Neural cell (in vitro differentiated cells): ENCODE measurements around the gene TUBB4B. TPM values are rescaled to one million over a fixed set of nuclear protein-coding genes. Genes with fewer than 3 reads are reported as not detected.

ENCODE experiments used
- H2AFZ ChIP-seq: fragments of 200-600, 300-800 bp; sonication (generic), shearing (Covaris generic); 2 replicates; pipeline ENCODE4 v1.6.0; 2014; ENCODE audit warnings: low read depth, mild to moderate bottlenecking, antibody characterized with exemption, low read length, moderate library complexity
- H3F3A ChIP-seq: fragments of 200-600 bp; shearing (Covaris generic); 2 replicates; pipeline ENCODE4 v1.6.1; 2016; ENCODE audit warnings: mild to moderate bottlenecking, moderate library complexity, mixed read lengths, antibody characterized with exemption, low read length; ENCODE audit not compliant: insufficient read depth, poor library complexity, severe bottlenecking
- H3K27ac ChIP-seq: fragments of 200-600, 300-800 bp; sonication (generic), shearing (Covaris generic); 2 replicates; pipeline ENCODE4 v1.5.1; 2014; ENCODE audit warnings: mild to moderate bottlenecking, low read length, moderate library complexity
- H3K27me3 ChIP-seq: fragments of 300-800, 200-600 bp; sonication (generic), shearing (Covaris generic); 2 replicates; pipeline ENCODE4 v1.6.0; 2014; ENCODE audit warnings: mild to moderate bottlenecking, low read depth, low read length, moderate library complexity; ENCODE audit not compliant: insufficient read depth
- H3K36me3 ChIP-seq: fragments of 300-800, 200-600 bp; sonication (generic), shearing (Covaris generic); 2 replicates; pipeline ENCODE4 v1.5.1; 2014; ENCODE audit warnings: mild to moderate bottlenecking, antibody characterized with exemption, low read length, moderate library complexity; ENCODE audit not compliant: insufficient read depth
- H3K4me2 ChIP-seq: fragments of 300-800, 200-600 bp; sonication (generic), shearing (Covaris generic); 2 replicates; pipeline ENCODE4 v1.6.0; 2014; ENCODE audit warnings: mild to moderate bottlenecking, low read length
- H3K4me3 ChIP-seq: fragments of 300-800, 200-600 bp; sonication (generic), shearing (Covaris generic); 2 replicates; pipeline ENCODE4 v1.5.1; 2014; ENCODE audit warnings: mild to moderate bottlenecking, low read length, moderate library complexity
- H3K79me2 ChIP-seq: fragments of 200-600 bp; shearing (Covaris generic); replicated peaks from 2 replicates; pipeline ENCODE4 v1.6.0; 2014; ENCODE audit warnings: mild to moderate bottlenecking, low read length, moderate library complexity; ENCODE audit not compliant: insufficient read depth
- H3K9ac ChIP-seq: fragments of 300-800, 200-600 bp; sonication (generic), shearing (Covaris generic); 2 replicates; pipeline ENCODE4 v1.6.1; 2016; ENCODE audit warnings: mild to moderate bottlenecking, low read length, mixed read lengths
- H3K9me2 ChIP-seq: fragments of 200-600 bp; shearing (Covaris generic); 2 replicates; pipeline ENCODE4 v1.6.1; 2016; ENCODE audit warnings: mild to moderate bottlenecking, low read length, mixed read lengths; ENCODE audit not compliant: insufficient read depth
- H3K9me3 ChIP-seq: fragments of 200-600, 300-800 bp; sonication (generic), shearing (Covaris generic); 2 replicates; pipeline ENCODE4 v1.6.1; 2016; ENCODE audit warnings: mild to moderate bottlenecking, mixed run types, low read length, moderate library complexity, mixed read lengths
- H4K20me1 ChIP-seq: fragments of 200-600 bp; shearing (Covaris generic); 2 replicates; pipeline ENCODE4 v1.6.1; 2016; ENCODE audit warnings: mild to moderate bottlenecking, mixed run types; ENCODE audit not compliant: insufficient read depth
- CTCF ChIP-seq: fragments of 450-650 bp; IDR thresholded peaks from 2 replicates; pipeline ENCODE4 v1.5.1; 2014; ENCODE audit warnings: antibody characterized with exemption, mild to moderate bottlenecking, moderate library complexity; ENCODE audit not compliant: poor library complexity, severe bottlenecking
- EP300 ChIP-seq: fragments of 450-650 bp; conservative IDR thresholded peaks from 2 replicates; pipeline ENCODE4 v1.6.1; 2014; ENCODE audit warnings: antibody characterized with exemption, mild to moderate bottlenecking, moderate library complexity; ENCODE audit not compliant: poor library complexity, severe bottlenecking
- EZH2 ChIP-seq: fragments of 200-600, 300-800 bp; shearing (Covaris generic), sonication (generic); IDR thresholded peaks from 2 replicates; pipeline ENCODE4 v1.6.1; 2014; ENCODE audit warnings: antibody characterized with exemption, low read length, borderline replicate concordance, mild to moderate bottlenecking; ENCODE audit not compliant: insufficient read depth, poor library complexity, severe bottlenecking
- MXI1 ChIP-seq: fragments of 450-650 bp; conservative IDR thresholded peaks from 2 replicates; pipeline ENCODE4 v1.6.1; 2014; ENCODE audit warnings: antibody characterized with exemption, mild to moderate bottlenecking; ENCODE audit not compliant: poor library complexity, severe bottlenecking
- POLR2AphosphoS5 ChIP-seq: IDR thresholded peaks from 2 replicates; pipeline ENCODE4 v1.6.1; 2012
- RAD21 ChIP-seq: fragments of 450-650 bp; conservative IDR thresholded peaks from 2 replicates; pipeline ENCODE4 v1.6.1; 2014; ENCODE audit warnings: antibody characterized with exemption, mild to moderate bottlenecking, moderate library complexity
- REST ChIP-seq: IDR thresholded peaks from 2 replicates; pipeline ENCODE4 v1.6.1; 2012; ENCODE audit warnings: borderline replicate concordance
- SMC3 ChIP-seq: fragments of 450-650 bp; conservative IDR thresholded peaks from 2 replicates; pipeline ENCODE4 v1.6.1; 2014; ENCODE audit warnings: antibody characterized with exemption, mild to moderate bottlenecking, moderate library complexity; ENCODE audit not compliant: poor library complexity
- TAF1 ChIP-seq: IDR thresholded peaks from 2 replicates; pipeline ENCODE4 v1.6.1; 2012; ENCODE audit warnings: low read depth
- polyA plus RNA-seq: library from polyadenylated mRNA; depleted of rRNA; stranded (reverse); fragments of >200 nt; gene quantifications from 2 replicates; pipeline ENCODE4 v1.2.3, GENCODE V29; 2014

TUBB4B gene
- polyA plus RNA-seq, 1 donor from 2014 or later: 60.3 TPM

GRCh38 chr9:137220317-137221094 is 20.6 kb upstream of the TUBB4B start:
- Histone ChIP-seq H3K9ac (no peak overlapping the region), H3F3A (no peaks in the 10 kb centered on the region), H2AFZ (no peak overlapping the region), H4K20me1 (no peaks in the 10 kb centered on the region), H3K9me3 (no peaks in the 10 kb centered on the region), H3K27ac (no peak overlapping the region), H3K79me2 (no peaks in the 10 kb centered on the region), H3K36me3 (no peaks in the 10 kb centered on the region), H3K27me3 (no peaks in the 10 kb centered on the region), H3K9me2 (no peaks in the 10 kb centered on the region), H3K4me3 (peak overlapping the region; percentile 77), H3K4me2 (no peak overlapping the region)
- TF ChIP-seq POLR2AphosphoS5: no peak
- no peak for TF ChIP-seq RAD21
- no peak for TF ChIP-seq REST
- TF ChIP-seq CTCF: no peak
- TF ChIP-seq EZH2: no peak
- TF ChIP-seq SMC3: no peak
- no peak for TF ChIP-seq TAF1
- no peak for TF ChIP-seq EP300
- no peak for TF ChIP-seq MXI1

- no peaks in the 10 kb centered on the region for H3F3A ChIP-seq
- no peaks in the 10 kb centered on the region for H3K79me2 ChIP-seq
- no peak overlapping the region for H2AFZ ChIP-seq
- H3K27me3 ChIP-seq: no peaks in the 10 kb centered on the region
- H3K9me3 ChIP-seq: no peaks in the 10 kb centered on the region
- no peaks in the 10 kb centered on the region for H3K36me3 ChIP-seq
- peak overlapping the region; percentile 77 for H3K4me3 ChIP-seq
- no peak overlapping the region for H3K4me2 ChIP-seq
- no peaks in the 10 kb centered on the region for H3K9me2 ChIP-seq
- no peak overlapping the region for H3K27ac ChIP-seq
- no peaks in the 10 kb centered on the region for H4K20me1 ChIP-seq
- TF ChIP-seq CTCF: no peak
- TF ChIP-seq EP300: no peak
- TF ChIP-seq TAF1: no peak
- TF ChIP-seq EZH2: no peak
- TF ChIP-seq MXI1: no peak
- no peak for TF ChIP-seq RAD21
- no peak for TF ChIP-seq SMC3
- TF ChIP-seq REST: no peak
- peak overlapping the region; percentile 72 for H3K9ac ChIP-seq
These were observed 20.0 kb upstream of the TUBB4B start for GRCh38 chr9:137221095-137221505.
